GM18508 (cell line): Measurements from ENCODE around the gene ZDHHC13.
"Not testable (repeated sequence)": the region's sequence is repeated elsewhere in the genome, so short reads cannot be mapped to it uniquely, and the experiment has no call there.

Source experiments
- ATAC-seq: cut with Tn5 transposase; IDR thresholded peaks from one replicate; pipeline ENCODE4 v1.9.1; 2021; ENCODE audit warnings: moderate number of reproducible peaks; ENCODE audit not compliant: insufficient read depth, unreplicated experiment

The ZDHHC13 gene

GRCh38 chr11:19094859-19095258 is 22.1 kb upstream of the ZDHHC13 start:
- ATAC-seq, result no peak

DNA sequence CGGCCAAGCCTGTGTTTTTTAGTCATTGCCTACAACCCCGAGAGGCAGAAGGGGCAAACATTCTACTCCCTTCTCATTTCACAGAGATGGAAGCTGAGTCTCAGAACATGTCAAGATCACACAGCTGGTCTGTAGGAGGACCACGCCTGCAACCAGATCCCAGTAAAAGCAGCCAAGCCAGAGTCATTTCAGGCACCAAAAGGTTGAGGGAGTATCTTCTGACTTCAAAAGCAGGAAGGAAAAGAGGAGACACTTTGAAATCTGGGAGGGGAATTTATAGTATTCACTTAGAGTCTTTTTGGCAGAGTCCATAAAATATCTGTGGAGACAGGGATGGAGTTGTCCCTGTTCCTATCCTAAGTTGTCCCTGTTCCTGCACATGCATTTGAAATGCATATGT is 17.9 kb upstream of the ZDHHC13 start:
- ATAC-seq, result no peak

DNA sequence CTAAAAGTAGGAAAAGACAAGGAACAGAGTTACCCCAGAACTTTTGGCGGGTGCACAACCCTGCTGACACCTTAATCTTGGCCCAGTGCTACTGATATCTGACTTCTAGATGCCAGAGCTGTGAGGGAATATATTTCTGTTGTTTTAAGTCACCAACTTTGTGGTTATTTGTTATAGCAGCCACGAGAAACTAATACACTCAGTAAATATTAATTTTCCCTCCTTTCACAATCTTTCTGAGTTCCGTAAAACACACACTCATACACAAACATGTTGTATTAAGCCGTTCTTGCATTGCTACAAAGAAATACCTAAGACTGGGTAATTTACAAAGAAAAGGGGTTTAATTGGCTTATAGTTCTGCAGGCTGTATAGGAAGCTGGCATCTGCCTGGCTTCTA is 16.1 kb upstream of the ZDHHC13 start:
- ATAC-seq, result no peak

DNA sequence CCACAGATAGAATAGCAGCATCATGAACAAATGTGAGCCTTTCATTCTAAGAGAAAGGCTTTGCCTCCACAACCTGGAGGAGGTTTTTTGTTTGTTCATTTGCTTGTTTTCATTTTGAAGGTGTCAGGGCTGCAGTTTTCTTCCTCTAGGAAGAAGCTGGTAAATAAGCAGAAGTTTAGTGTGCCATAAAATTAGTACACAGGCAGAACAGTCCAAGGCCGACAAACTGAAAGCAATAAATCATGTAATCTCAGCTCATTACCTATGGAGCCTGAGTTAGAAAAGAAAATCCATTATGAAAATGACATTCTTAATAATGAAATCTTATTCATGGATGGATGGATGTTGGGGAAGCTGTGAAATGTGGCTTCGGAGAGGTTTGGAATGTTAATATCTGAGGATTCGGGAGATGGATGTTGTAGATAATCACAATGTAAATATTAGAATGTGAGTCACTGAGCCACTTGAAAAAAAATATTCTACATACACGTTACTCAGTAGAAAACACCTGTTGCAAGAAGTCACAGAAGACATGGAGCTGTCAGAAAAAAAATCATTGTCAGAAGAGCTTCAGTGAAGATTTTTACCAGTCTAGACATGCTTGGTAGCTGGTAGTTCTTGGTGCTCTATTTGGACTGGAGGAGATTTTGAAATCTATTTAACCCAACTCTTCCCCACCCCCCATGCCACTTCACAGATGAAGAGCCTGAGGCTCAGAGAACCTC is 15.0 kb upstream of the ZDHHC13 start:
- no peak for ATAC-seq

DNA sequence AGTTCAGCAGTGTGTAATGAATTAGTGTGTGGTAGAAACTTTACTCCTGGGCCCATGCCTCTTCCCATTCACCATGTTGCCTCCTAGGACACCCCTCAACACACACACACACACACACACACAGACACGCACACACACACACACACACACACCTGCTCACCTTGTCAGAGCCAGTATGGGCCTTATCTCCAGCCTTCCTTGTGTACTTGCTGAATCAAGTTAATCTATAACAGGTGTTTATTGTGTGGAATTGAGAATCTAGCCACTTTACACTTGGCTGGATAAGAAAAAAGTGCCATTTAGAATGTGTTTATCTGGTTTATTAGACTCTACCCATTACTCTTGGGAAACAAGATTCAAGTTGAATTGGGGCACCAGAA is 14.5 kb upstream of the ZDHHC13 start:
- ATAC-seq, result no peak

DNA sequence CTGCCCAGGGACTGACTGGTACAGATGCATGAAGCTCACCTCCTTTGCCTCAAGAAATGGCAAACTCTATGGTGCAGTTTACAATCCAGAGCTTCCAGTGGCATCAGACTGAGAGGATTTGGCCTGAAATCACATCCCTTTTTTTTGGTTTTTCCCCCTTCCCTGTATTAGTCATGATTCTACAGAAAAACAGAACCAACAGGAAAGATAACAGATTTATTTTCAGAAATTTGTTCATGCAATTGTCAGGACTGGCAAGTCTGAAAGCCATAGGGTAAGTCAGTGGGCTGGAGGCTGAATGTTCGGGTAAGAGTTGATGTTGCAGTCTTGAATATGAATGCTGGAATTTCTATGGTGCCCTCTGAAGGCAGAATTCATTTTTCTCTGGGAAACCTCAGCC is 12.0 kb upstream of the ZDHHC13 start:
- no peak for ATAC-seq

- ATAC-seq, result no peak
Measured at GRCh38 chr11:19107125-19107524, 9.8 kb upstream of the ZDHHC13 start.

GRCh38 chr11:19110295-19110694 is 6.7 kb upstream of the ZDHHC13 start:
- ATAC-seq, result no peak

GRCh38 chr11:19111809-19112208 is 5.2 kb upstream of the ZDHHC13 start:
- ATAC-seq, result no peak

DNA sequence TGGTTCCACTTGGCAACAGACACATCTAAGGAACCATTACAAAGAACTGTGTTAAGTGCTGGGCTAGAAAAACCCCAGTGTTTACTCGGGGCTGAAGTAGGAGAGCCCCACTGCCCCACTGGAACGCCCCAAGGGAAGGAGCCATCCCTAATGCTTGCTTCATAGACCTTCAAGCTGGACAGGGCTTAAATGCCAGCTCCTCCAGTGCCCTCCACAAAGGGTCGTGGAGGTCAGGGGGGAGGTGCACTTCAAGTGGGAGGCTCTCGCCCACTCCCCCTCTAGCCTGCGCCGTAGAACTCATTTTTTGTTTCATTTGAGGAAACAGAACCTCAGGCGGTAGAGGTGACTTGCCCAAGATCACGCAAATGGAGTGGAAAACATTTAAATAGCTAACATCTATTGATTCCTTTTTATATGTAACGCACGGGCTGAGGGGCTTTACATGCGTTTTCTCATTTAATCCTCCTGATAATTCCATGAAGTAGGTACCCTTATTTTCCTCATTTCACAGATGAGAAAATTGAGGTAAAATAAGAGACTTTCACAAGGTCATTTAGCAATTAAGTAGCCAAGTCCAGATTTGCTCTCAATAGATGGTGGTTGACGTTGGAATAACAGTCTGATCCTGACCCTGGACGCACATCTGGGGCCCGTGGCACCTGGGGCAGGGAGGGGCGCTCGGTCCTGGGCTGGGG is 545 bp upstream of the ZDHHC13 start:
- ATAC-seq, result no peak

GRCh38 chr11:19117760-19118097 is 761 bp downstream of the ZDHHC13 start:
- ATAC-seq, result no peak

GRCh38 chr11:19121646-19122045 is 4.7 kb downstream of the ZDHHC13 start:
- no peak for ATAC-seq

GRCh38 chr11:19122960-19123615 is 6.1 kb downstream of the ZDHHC13 start:
- ATAC-seq, result no peak

DNA sequence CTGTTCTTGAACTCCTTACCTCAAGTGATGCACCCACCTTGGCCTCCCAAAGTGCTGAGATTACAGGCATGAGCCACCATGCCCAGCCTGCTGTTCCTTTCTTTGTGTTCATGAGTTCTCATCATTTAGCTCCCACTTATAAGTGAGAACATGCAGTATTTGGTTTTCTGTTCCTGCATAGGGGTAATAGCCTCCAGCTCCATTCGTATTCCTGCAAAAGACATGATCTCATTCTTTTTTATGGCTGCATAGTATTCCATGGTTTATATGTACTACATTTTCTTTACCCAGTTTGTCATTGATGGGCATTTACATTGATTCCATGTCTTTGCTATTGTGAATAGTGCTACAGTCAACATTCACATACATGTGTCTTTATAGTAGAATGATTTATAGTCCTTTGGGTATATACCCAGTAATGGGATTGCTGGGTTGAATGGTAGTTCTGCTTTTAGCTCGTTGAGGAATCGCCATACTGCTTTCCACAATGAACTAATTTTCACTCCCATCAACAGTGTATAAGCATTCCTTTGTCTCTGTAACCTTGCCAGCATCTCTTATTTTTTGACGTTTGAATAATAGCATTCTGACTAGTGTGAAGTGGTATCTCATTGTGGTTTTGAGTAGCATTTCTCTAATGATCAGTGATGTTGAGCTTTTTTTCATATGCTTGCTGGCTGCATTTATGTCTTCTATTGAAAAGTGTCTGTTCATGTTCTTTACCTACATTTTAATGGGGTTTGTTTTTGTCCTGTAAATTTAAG is 9.8 kb downstream of the ZDHHC13 start:
- ATAC-seq, result not testable (repeated sequence)

GRCh38 chr11:19134004-19134403 is 17.0 kb downstream of the ZDHHC13 start:
- no peak for ATAC-seq

DNA sequence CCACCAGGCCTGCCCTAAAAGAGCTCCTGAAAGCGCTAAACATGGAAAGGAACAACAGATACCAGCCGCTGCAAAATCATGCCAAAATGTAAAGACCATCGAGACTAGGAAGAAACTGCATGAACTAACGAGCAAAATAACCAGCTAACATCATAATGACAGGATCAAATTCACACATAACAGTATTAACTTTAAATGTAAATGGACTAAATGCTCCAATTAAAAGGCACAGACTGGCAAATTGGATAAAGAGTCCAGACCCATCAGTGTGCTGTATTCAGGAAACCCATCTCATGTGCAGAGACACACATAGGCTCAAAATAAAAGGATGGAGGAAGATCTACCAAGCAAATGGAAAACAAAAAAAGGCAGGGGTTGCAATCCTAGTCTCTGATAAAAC is 19.9 kb downstream of the ZDHHC13 start:
- ATAC-seq, result not testable (repeated sequence)

DNA sequence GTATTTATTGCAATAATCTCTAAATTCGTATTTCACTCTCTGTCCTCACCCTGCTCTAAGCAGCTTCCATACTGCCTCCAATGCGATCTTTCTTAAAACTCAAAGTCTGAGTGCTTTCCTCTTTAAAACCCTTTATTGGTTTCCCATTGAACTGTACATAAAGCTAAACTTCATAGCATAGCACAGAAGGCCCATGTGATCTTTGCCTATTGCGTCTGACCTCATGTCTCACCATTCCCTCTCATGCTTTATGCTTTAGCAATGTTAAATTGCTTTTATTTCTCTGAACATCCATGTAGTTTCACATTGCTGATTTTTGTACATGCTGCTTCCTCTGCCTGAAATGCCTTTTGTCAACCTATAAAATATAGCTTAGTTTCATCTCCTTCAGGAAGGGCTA is 28.4 kb downstream of the ZDHHC13 start:
- no peak for ATAC-seq

DNA sequence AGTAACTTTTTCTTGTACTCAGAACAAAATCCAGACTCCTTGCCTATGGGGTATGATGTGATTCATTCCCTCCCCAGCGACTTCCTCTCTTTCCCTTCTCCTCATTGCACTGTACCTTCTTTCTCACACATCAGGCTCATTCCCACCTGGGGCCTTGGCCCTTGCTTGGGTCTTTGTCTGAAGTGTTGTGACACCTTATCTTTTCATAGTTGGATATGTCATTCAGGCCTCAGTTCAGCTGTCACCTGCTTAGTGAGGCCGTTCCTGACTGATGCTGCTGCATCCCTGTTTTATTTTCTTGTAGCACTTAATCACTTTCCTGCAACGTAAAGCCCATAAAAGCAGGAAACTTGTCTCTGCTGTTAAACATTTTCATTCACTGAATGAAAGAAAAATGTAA is 39.9 kb downstream of the ZDHHC13 start:
- no peak for ATAC-seq

GRCh38 chr11:19160847-19161246 is 43.9 kb downstream of the ZDHHC13 start:
- no peak for ATAC-seq

DNA sequence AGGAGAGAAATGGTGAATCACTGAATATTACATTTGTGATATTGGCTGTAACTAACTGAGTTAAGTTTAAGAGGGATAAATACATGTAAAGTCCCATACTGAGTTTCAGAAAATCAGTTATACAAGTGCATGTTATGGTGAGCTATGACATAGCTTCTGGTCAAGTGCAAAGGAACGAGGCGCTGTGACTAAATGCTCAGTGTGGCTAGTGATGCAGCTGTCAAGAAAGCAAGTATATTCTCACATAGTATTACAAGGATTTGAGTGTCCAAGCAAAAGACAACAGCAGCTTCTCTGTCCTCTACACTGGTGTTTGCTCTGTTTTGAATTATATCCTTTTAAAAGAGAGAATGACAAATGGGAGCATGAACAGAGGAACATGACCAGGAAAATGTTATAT is 44.7 kb downstream of the ZDHHC13 start:
- no peak for ATAC-seq

DNA sequence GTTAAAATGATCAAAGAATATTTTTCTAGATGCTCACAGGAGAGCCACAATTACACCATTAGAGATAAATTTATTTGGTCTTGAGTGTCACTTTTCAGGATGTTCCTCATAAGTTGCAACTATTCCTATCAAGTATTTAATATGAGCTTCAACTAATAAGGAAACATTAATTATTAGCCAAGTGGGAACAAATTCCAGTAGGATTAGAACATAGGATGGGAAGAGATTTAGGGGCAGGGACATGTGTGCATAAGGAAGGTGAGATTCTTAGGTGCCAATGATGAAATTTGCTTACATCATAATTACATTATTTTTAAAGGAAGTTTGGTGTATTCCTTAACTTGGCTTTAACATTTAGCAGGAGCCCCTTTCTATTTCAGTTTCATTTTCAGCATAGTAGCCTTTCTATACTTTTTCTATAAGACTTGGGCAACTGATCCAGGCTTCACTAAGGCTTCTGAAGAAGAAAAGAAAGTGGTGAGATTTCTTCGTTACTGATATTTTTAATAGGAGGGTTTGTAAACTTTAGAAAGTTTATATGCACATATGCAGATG is 46.1 kb downstream of the ZDHHC13 start:
- ATAC-seq, result no peak
